ENCODE results near the gene GRAMD2B.
"Not testable (repeated sequence)": the region's sequence is repeated elsewhere in the genome, so short reads cannot be mapped to it uniquely, and the experiment has no call there.

The GRAMD2B gene

GRCh38 chr5:126514558-126515141 lies 91.4 kb downstream of the GRAMD2B start:
- DNase-seq, result no peak

GRCh38 chr5:126515337-126515736 lies 92.1 kb downstream of the GRAMD2B start:
- DNase-seq, result no peak

GRCh38 chr5:126516133-126516532 lies 92.9 kb downstream of the GRAMD2B start:
- no peak for DNase-seq

- no peak for DNase-seq
Measured at GRCh38 chr5:126516852-126517251, 93.6 kb downstream of the GRAMD2B start.

GRCh38 chr5:126519223-126519622 lies 96.0 kb downstream of the GRAMD2B start:
- DNase-seq, result not testable (repeated sequence)

- no peak for DNase-seq
Measured at GRCh38 chr5:126519637-126520592, 96.7 kb downstream of the GRAMD2B start.

GRCh38 chr5:126520593-126520953 lies 97.4 kb downstream of the GRAMD2B start:
- no peak for DNase-seq

GRCh38 chr5:126521130-126521529 lies 97.9 kb downstream of the GRAMD2B start:
- no peak for DNase-seq

GRCh38 chr5:126523818-126524510 lies 100.8 kb downstream of the GRAMD2B start:
- no peak for DNase-seq

- no peak for DNase-seq
Measured at GRCh38 chr5:126525630-126526245, 102.5 kb downstream of the GRAMD2B start.

GRCh38 chr5:126526493-126526892 lies 103.3 kb downstream of the GRAMD2B start:
- DNase-seq, result no peak

- DNase-seq, result no peak
Measured at GRCh38 chr5:126527158-126527557, 103.9 kb downstream of the GRAMD2B start.

- DNase-seq, result no peak
Measured at GRCh38 chr5:126527892-126528291, 104.7 kb downstream of the GRAMD2B start.

GRCh38 chr5:126531543-126532120 lies 108.4 kb downstream of the GRAMD2B start:
- no peak for DNase-seq

- no peak for DNase-seq
Measured at GRCh38 chr5:126534553-126534952, 111.3 kb downstream of the GRAMD2B start.

GRCh38 chr5:126535856-126536545 lies 112.8 kb downstream of the GRAMD2B start:
- DNase-seq, result no peak

- no peak for DNase-seq
Measured at GRCh38 chr5:126536874-126537273, 113.7 kb downstream of the GRAMD2B start.

GRCh38 chr5:126538579-126538978 lies 115.4 kb downstream of the GRAMD2B start:
- DNase-seq, result no peak

GRCh38 chr5:126540631-126541030 lies 117.4 kb downstream of the GRAMD2B start:
- DNase-seq, result no peak

GRCh38 chr5:126542441-126542840 lies 119.2 kb downstream of the GRAMD2B start:
- no peak for DNase-seq

GRCh38 chr5:126543009-126543408 lies 119.8 kb downstream of the GRAMD2B start:
- DNase-seq, result no peak

GRCh38 chr5:126543660-126544059 lies 120.5 kb downstream of the GRAMD2B start:
- DNase-seq, result no peak
